HG03342 (cell line): ENCODE data around the gene KCNE5.
"Not testable (repeated sequence)": the region's sequence is repeated elsewhere in the genome, so short reads cannot be mapped to it uniquely, and the experiment has no call there.

Experiments
- ATAC-seq: cut with Tn5 transposase; IDR thresholded peaks from one replicate; pipeline ENCODE4 v1.9.1; 2021; ENCODE audit warnings: mild to moderate bottlenecking, moderate library complexity; ENCODE audit not compliant: unreplicated experiment

The KCNE5 gene

GRCh38 chrX:109624641-109625616, at the start of gene KCNE5:
KCNE5 (minus strand) TSS chrX:109625172; CDS start chrX:109625020, 152 bp downstream.
- ATAC-seq = no peak

DNA sequence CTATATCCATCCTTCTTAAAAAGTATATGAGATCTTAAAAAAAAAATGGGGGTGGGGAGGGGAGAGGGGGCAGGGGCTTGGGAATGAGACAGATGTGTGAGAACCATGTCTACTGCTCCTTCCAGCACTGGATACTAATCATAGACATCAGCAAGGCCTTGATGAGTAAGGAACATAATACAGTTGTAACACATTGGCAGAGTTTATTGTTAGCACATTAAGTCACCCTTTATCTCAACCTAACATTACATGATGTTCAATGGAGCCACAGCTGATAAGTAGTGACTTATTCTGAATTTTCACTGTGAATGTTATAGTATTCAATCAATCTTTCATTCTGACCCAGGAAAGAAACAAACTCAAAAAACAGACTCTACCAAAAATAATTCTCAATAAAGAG, 47.3 kb upstream of the KCNE5 start:
- ATAC-seq = no peak

GRCh38 chrX:109671170-109671569, 46.2 kb upstream of the KCNE5 start:
- ATAC-seq = not testable (repeated sequence)

DNA sequence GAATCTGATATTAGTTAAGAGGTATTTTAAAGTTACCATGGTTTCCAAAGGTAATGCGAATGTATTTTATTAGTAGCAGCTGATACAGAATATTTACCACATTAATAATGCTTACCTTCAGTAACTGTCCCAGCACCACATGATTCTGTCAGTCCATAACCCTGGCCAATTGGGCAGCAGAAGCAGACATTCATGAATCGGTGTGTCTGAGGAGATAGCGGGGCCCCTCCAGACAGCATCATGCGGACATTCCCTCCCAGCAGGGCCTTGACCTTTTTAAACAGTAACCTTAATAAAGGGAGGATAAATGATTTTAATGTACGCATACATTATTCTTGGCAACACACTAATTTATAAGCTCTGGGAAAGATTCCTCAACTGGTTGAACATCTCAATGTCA, 43.0 kb upstream of the KCNE5 start:
- no peak for ATAC-seq

- no peak for ATAC-seq
Measured at GRCh38 chrX:109660435-109661143, 35.6 kb upstream of the KCNE5 start.

- ATAC-seq = no peak
Measured at GRCh38 chrX:109658391-109658790, 33.4 kb upstream of the KCNE5 start.

- ATAC-seq = not testable (repeated sequence)
Measured at GRCh38 chrX:109657364-109657763, 32.4 kb upstream of the KCNE5 start.

GRCh38 chrX:109656774-109657173, 31.8 kb upstream of the KCNE5 start:
- ATAC-seq = no peak

DNA sequence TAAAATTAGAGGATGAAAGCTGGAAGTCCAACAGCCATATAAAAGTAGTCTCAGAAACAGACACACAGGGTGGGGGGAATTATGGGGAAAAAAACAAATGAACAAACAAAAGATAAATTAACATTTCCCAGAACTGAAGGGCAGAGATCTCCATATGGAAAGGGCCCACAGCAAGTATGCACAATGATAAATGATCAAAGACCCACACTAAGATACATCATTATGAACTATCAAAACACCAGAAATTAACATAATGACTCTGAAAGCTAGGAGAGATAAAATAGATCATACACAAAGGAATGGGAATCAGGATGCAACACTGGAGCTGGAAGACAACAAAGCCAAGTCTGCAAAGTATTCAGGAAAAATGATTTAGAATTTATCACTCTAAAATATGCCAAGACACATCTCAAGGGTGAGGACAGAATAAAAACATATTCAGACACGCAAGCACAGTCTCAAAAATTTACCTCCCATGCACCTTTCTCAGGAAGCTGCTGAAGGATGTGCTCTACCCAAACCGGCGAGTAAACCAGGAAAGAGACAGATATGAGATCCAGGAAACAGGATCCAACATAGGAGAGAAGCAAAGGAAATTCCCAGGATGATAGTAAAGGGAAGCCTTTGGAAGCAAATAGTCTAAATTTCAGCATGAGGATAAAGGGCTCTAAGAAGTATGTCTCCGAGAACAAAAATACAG, 30.7 kb upstream of the KCNE5 start:
- no peak for ATAC-seq

DNA sequence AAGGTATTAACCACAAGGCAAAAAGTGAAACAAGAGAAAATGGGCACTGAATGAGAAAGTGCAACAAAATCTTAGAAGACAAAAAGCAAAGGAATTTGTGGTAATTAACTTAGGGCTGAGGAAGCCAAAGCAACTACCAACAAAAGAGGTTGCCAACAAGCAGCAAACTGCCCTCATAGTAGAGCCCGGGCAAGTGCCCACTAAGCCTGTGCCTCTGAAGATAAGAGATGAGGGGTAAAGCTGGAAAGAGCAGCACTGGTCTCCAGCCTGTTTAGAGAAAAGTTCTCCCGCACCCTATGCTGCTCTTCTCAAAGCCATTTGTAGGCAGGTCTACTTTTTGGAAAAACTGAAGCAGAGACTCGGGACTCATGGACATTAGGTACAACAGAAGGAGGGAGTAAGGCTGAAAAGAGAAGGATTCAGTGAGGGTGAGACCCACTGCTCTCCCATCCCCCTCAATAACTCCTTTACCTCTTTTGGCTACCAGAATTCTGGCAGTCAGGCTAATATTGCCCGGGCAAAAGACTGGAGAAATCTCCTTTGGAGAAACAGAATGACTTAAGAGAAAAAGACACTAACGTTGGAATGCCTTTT, 29.6 kb upstream of the KCNE5 start:
- no peak for ATAC-seq

GRCh38 chrX:109644671-109645070, 19.7 kb upstream of the KCNE5 start:
- not testable (repeated sequence) for ATAC-seq

GRCh38 chrX:109643687-109644086, 18.7 kb upstream of the KCNE5 start:
- no peak for ATAC-seq

- ATAC-seq = no peak
Measured at GRCh38 chrX:109638158-109638557, 13.2 kb upstream of the KCNE5 start.

DNA sequence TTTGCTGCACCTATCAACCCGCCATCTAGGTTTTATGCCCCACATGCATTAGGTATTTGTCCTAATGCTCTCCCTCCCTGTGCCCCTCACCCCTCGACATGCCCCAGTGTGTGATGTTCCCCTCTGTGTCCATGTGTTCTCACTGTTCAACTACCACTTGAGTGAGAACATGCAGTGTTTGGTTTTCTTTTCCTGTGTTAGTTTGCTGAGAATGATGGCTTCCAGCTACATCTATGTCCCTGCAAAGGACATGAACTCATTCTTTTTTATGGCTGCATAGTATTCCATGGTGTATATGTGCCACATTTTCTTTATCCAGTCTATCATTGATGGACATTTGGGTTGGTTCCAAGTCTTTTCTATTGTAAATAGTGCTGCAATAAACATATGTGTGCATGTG, 12.5 kb upstream of the KCNE5 start:
- ATAC-seq = not testable (repeated sequence)

DNA sequence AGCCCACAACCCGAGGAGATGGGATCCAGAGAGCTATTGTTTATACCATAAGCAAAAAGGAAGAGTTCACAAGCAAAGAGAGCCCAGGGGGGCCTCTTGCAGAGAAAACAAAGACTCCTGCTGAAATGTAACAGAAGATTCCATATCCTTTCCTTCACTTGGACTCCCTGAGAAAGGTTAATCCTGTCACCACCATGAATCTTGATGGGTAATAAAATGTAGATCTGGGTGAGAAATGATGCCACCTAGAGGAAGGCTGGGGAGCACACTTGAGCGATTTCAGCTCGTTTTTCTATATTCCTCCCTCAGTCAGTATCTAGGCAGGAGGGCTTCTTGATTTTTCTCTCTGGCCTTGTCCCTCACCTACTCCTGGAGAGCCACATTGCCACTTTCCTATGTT, 10.2 kb upstream of the KCNE5 start:
- peak; percentile 71 for ATAC-seq

GRCh38 chrX:109632906-109633504, 8.0 kb upstream of the KCNE5 start:
- no peak for ATAC-seq

DNA sequence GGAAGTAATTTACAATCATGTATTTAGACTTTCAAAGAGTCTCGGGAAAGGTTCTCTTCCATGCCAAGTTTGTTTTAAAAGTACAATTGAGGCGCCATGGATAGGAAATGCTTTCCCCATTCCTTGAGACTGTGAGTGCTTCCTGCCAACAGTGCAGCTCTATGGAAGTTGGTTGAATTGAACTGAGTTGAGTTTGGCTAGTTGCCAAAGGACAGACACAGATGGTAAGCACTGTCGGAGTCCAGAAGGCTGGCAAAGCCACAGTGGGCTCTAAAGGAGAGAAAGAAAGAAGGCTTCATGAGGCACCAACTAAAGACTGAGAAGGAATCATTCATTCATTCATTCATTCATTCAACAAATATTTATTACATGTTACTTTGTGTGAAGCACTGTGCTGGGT, 4.3 kb upstream of the KCNE5 start:
- ATAC-seq = no peak

DNA sequence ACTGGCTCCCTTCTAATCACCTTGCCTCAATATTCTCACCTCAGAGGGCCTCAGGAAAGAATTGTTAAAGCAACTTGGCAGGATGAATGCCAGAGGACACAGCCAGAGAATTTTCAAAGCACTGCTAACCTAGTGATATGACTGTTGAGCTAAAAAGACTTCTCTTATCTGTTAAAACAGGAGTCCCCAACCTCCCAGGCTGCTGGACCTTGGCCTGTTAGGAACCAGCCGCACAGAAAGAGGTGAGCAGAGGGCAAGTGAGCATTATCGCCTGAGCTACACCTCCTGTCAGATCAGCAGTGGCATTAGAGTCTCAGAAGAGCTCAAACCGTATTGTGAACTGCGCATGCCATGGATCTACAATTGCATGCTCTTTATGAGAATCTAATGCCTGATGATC, 1.7 kb upstream of the KCNE5 start:
- no peak for ATAC-seq

- no peak for ATAC-seq
Measured at GRCh38 chrX:109623997-109624396, 975 bp downstream of the KCNE5 start.

DNA sequence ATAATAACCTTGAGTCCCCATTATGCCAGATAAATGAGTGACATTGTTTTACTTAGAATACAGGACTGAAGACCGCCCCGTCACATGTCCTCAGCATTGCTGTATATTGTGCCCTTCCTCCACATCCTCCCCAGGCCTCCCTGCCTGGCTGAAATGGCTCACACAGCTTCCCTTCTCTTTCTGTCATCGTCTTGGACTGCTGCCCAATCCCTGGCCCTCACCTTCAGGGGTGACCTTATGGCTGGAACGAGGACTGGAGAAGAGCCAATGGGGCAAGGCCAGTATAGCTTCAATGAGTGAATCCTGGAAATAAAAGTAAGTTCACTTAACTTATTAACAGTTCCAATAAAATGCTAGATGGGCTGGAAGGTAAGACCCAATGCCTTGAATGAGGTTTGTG, 2.7 kb downstream of the KCNE5 start:
- no peak for ATAC-seq

DNA sequence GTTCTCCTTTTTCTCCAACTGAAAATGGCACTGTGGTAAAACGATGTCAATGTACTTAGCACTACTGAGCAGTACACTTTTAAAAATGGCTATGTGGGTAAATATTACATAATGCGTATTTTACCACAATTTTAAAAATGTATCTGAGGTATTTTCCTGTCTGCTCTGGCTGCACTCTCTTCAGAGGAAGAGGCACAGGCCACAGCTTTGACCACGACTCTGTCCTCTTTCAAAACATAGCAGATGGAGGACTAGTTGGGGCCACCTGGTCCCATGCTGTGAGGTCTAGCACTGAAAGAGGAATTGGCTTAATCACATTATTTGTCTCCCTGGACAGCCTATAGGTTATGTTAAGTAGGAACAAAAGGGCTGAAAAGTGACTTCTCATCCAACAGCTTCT, 5.2 kb downstream of the KCNE5 start:
- no peak for ATAC-seq
